ENCODE data around the gene LRRC15.

The LRRC15 gene

DNA sequence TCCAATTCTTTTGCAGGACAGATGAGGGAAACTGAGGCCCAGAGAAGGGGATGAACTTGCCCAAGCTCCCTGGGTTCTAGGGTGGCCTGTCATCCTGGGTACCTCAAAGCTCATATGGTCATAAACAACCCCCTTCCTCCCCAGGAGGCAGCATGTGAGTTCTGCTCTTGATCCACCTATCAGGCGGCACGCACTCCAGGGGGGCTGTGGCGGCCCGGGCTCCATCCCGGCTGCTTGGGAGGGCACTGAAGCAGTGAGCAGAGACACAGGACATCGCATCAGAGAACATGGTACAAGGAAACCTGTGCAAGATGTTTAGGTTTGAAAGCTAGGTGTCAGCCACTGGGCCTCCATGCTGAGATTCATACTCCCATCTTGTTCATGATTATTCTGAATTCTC lies 52.6 kb downstream of the LRRC15 start:
- DNase-seq (ENCODE audit: low spot score), result no peak

- no peak for DNase-seq (ENCODE audit: low spot score)
Measured at GRCh38 chr3:194315965-194316361, 53.6 kb downstream of the LRRC15 start.

- peak; percentile 81 for DNase-seq (ENCODE audit: low spot score)
Measured at GRCh38 chr3:194315088-194315964, 54.2 kb downstream of the LRRC15 start.

DNA sequence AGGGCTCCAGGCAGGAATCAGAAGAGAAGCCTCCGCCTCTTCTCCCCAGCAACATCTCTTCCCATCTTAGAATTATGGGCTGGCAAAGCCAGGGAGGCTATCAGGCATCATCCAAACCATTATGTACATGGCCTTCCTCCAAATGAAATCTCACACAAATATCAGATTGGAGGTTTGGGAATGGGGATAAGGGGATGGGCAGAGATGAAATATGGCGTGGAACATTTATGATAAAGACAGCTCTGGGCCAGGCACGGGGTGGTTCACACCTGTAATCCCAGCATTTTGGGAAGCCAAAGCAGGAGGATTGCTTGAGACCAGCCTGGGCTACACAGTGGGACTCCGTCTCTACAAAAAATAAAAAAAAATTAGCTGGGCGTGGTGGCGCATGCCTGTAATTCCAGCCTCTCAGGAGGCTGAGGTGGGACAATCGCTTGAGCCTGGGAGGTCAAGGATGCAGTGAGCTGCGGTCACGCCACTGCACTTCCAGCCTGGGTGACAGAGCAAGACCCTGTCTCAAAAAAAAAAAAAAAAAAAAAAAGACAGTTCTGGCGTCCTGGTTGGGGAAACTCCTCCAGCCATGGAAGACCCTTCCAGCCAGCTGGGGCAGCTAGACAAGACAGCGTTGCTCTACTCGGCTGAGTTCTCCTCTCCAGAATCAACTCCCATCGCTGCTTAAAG lies 55.0 kb downstream of the LRRC15 start:
- no peak for DNase-seq (ENCODE audit: low spot score)

GRCh38 chr3:194313560-194314387 lies 55.8 kb downstream of the LRRC15 start:
- no peak for DNase-seq (ENCODE audit: low spot score)

DNA sequence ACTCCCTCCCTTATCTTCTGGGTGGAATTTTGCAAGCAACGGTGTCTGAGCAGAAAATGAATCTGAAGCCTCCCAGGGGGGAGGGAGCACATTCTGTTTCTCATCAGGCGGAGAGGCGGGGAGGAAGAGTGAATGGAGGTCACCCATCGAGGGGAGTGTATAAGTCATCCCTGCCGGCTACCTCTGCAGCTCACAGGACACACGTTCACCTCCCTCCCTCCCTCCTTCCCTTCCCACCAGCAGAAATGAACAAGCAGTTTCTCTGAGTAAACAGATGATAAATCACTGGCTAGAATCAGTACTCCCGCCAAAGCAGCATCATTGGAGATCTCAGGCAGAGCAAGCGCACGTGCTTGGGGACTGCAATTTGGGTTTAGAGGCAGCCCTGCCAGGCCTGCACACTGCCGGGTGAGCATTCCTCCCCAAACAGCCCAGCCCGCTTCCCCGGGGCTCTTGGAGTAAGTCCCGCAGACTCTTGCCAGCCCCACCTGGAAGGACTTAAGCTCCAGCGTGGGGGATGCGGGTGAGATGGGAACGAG lies 56.7 kb downstream of the LRRC15 start:
- DNase-seq (ENCODE audit: low spot score), result no peak

DNA sequence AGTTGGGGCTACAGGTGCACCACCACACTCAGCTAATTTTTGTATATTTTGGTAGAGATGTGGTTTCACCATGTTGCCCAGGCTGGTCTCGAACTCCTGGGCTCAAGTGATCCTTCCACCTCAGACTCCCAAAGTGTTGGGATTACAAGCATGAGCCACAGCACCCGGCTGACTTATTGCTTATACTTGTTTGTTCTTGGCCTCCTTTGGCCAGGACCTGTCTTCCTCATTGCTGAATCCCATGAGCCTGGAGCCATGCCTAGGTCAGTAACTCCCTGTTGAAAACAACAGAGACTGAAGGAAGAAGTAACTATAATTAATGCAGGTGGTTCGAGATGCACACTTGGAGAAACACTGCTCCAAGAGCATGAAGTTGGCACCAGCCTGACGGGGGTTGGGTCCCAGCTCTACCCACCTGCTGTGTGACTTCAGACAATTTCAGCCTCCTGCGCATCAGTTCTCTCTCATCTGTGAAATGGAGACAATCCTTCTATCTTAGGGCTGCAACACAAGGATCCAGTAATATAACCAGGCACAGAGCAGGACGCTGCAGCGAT lies 57.3 kb downstream of the LRRC15 start:
- DNase-seq (ENCODE audit: low spot score), result no peak

GRCh38 chr3:194311000-194311399 lies 58.5 kb downstream of the LRRC15 start:
- DNase-seq (ENCODE audit: low spot score), result no peak

GRCh38 chr3:194310060-194310835 lies 59.3 kb downstream of the LRRC15 start:
- DNase-seq (ENCODE audit: low spot score), result no peak

DNA sequence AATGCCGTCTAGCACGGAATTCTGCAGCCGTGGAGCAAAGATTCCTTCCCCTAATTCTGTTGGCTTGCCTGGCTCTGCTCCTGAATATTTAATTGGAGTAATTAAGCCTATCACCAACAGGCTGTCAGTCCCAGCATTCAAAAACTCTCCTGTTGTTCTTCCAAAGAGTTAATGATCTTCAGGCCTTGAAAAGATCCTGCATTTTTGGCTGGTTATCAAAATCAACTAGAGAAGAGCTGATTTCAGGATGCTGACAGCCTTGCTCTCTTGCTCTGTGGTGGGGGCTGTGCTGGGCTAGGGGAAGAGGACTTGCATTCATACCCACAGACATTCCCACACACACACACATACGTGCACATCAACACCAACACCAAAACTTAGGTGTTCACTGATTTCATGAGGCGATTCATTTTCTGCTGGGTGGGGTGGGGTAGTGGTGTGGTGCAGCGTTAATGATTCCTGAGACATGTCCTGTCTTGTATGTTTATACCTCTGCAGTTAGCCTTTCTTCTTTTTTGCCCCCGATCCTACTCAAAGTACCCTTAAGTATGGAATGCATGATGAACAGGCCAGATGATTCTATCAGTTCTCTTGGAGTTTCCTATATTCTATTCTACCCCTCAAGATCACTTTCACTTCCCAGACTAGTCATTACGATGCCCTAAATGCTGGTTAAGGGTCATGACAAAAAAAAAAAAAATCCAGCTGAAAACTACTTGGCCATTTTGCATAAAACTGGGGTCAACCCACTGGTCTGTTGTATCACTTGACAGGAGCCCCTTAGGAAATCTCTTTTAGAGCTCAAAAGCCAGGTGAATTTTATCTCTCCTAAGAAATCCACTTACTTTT lies 60.7 kb downstream of the LRRC15 start:
- DNase-seq (ENCODE audit: low spot score), result no peak

DNA sequence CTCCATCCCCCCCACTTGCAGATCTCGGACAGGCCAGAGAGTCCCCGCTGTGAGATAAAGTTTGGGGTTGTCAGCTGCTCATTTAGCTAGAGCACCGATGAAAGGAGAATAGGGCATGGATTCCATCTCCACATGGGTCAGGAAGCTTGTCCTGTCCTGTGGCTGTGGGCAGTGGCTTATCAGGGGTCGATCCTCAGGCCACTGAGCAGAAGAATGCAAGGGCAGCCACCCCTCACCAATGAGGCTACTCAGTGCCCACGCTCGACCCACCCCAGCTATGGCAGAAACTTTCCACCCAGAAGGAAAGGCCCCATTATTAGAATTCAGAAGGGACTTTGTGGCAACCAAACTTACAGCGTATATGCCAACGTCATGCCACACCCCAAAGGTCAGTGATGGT lies 61.7 kb downstream of the LRRC15 start:
- DNase-seq (ENCODE audit: low spot score), result no peak

- peak; percentile 61 for DNase-seq (ENCODE audit: low spot score)
Measured at GRCh38 chr3:194306771-194307640, 62.5 kb downstream of the LRRC15 start.

DNA sequence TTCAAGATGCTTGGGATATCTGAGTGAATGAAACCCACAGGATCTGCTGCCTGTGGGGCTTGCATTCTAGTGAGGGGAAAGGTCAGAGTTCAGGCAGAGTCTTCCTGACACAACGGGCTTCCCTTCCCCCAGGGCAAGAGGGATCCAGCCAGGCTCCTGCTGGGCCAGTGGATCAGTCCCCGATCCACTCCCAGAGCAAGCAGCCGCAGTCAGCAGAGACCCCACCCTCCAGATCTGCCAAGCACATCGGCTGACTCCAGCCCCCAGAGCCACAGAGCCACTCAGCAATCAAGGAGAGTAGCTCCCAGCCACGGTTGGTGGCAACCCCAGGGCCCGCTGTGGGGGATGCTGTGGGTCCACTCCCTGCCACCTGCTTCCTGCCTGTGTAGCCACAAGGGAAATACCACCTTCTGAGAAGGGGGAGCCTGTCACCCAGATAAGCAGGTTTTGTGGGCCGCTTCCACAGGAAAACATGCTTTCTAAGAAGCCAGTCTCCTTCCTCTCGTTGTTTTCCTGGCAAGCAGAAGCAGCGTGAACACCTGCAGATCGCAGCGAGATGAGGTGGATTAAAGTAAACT lies 63.3 kb downstream of the LRRC15 start:
- DNase-seq (ENCODE audit: low spot score), result peak; percentile 73

- DNase-seq (ENCODE audit: low spot score), result peak; percentile 52
Measured at GRCh38 chr3:194305356-194306108, 64.0 kb downstream of the LRRC15 start.
